HepG2 (cell line): ENCODE results near the gene ASPRV1. TPM values are rescaled to one million over a fixed set of nuclear protein-coding genes. Genes with fewer than 3 reads are reported as not detected.

ENCODE experiments used
- ETV5 ChIP-seq: IDR thresholded peaks from 2 replicates; pipeline ENCODE4 v1.6.1; 2018; ENCODE audit warnings: missing biosample characterization, missing genetic modification reagents, inconsistent platforms, borderline replicate concordance
- GFI1 ChIP-seq: sonication (generic); formaldehyde crosslinking; IDR thresholded peaks from 2 replicates; pipeline ENCODE4 v1.5.0; 2020; ENCODE audit warnings: missing genetic modification reagents, mild to moderate bottlenecking, borderline replicate concordance
- HNRNPLL ChIP-seq: fragments of 200-400 bp; formaldehyde crosslinking; IDR thresholded peaks from 2 replicates; pipeline ENCODE4 v1.6.1; 2017; ENCODE audit warnings: mild to moderate bottlenecking, low read depth, low read length; ENCODE audit not compliant: poor library complexity, severe bottlenecking
- JDP2 ChIP-seq: sonication (generic); formaldehyde crosslinking; IDR thresholded peaks from 2 replicates; pipeline ENCODE4 v1.8.1; 2022; ENCODE audit warnings: missing genetic modification reagents, borderline replicate concordance
- SKI ChIP-seq: fragments of 450-650 bp; IDR thresholded peaks from one replicate; pipeline ENCODE4 v1.6.1; 2018; ENCODE audit warnings: mild to moderate bottlenecking; ENCODE audit not compliant: partially characterized antibody
- SP5 ChIP-seq: IDR thresholded peaks from 2 replicates; pipeline ENCODE4 v1.6.1; 2016; ENCODE audit warnings: low read depth, borderline replicate concordance
- ZBTB42 ChIP-seq: sonication (generic); formaldehyde crosslinking; IDR thresholded peaks from 2 replicates; pipeline ENCODE4 v1.5.0; 2020; ENCODE audit warnings: mild to moderate bottlenecking, missing genetic modification reagents
- ZFP90 ChIP-seq: sonication (generic); formaldehyde crosslinking; IDR thresholded peaks from 2 replicates; pipeline ENCODE4 v1.8.0; 2022; ENCODE audit warnings: missing genetic modification reagents, mild to moderate bottlenecking, inconsistent platforms, borderline replicate concordance
- ZNF234 ChIP-seq: sonication (generic); formaldehyde crosslinking; conservative IDR thresholded peaks from 2 replicates; pipeline ENCODE4 v1.5.1; 2020; ENCODE audit warnings: mild to moderate bottlenecking, missing genetic modification reagents
- ZNF558 ChIP-seq: sonication (generic); formaldehyde crosslinking; IDR thresholded peaks from 2 replicates; pipeline ENCODE4 v1.9.0; 2022; ENCODE audit warnings: mild to moderate bottlenecking, missing genetic modification reagents, borderline replicate concordance
- ZNF782 ChIP-seq: sonication (generic); formaldehyde crosslinking; IDR thresholded peaks from 2 replicates; pipeline ENCODE4 v1.4.0; 2020; ENCODE audit warnings: missing genetic modification reagents, mild to moderate bottlenecking, borderline replicate concordance
- polyA plus RNA-seq, 8 experiments: library from polyadenylated mRNA; depleted of rRNA in 3 of 8; stranded (reverse) in 7 of 8; unstranded in 1 of 8; fragments of >200 nt; fragmentation: Illumina TruSeq in 4 of 8; extraction: Trizol in 4 of 8; gene quantifications; 2 replicates each; pipeline versions ENCODE4 v1.2.1 to v1.2.3, GENCODE V29; 2011 to 2016; ENCODE audit warnings: low read depth in 4 of 8, missing spikeins in 1 of 8, mixed read lengths in 1 of 8; ENCODE audit not compliant: insufficient read depth in 1 of 8
- total RNA-seq, 5 experiments: library from RNA; depleted of rRNA; stranded (reverse); fragments of >200 nt; fragmentation: Illumina TruSeq; extraction: Trizol; gene quantifications; 2 replicates each; pipeline ENCODE4 v1.2.3, GENCODE V29; 2016; ENCODE audit warnings: low read depth in 1 of 5
- TF ChIP-seq, protein P1 (sequence below), 2 experiments: fragments of 450-650 bp in 1 of 2; sonication (generic) in 1 of 2; formaldehyde crosslinking in 1 of 2; IDR thresholded peaks; 2 replicates each; pipeline versions ENCODE4 v1.6.1 to v1.8.0; 2016 to 2022; ENCODE audit warnings: antibody characterized with exemption in 1 of 2, mild to moderate bottlenecking in 1 of 2, missing genetic modification reagents in 1 of 2
- TF ChIP-seq, protein P2 (sequence below): IDR thresholded peaks from 2 replicates; pipeline ENCODE4 v1.6.1; 2016
- TF ChIP-seq, protein P3 (sequence below): sonication (generic); formaldehyde crosslinking; IDR thresholded peaks from 2 replicates; pipeline ENCODE4 v1.4.0; 2020; ENCODE audit warnings: missing genetic modification reagents, mild to moderate bottlenecking, borderline replicate concordance

Gene ASPRV1
- total and polyA plus RNA-seq, 2 of the 13 experiments (the other 11 are each of a cell fraction or from before 2014, with no cell fraction given): 0.40 to 0.48 TPM

DNA sequence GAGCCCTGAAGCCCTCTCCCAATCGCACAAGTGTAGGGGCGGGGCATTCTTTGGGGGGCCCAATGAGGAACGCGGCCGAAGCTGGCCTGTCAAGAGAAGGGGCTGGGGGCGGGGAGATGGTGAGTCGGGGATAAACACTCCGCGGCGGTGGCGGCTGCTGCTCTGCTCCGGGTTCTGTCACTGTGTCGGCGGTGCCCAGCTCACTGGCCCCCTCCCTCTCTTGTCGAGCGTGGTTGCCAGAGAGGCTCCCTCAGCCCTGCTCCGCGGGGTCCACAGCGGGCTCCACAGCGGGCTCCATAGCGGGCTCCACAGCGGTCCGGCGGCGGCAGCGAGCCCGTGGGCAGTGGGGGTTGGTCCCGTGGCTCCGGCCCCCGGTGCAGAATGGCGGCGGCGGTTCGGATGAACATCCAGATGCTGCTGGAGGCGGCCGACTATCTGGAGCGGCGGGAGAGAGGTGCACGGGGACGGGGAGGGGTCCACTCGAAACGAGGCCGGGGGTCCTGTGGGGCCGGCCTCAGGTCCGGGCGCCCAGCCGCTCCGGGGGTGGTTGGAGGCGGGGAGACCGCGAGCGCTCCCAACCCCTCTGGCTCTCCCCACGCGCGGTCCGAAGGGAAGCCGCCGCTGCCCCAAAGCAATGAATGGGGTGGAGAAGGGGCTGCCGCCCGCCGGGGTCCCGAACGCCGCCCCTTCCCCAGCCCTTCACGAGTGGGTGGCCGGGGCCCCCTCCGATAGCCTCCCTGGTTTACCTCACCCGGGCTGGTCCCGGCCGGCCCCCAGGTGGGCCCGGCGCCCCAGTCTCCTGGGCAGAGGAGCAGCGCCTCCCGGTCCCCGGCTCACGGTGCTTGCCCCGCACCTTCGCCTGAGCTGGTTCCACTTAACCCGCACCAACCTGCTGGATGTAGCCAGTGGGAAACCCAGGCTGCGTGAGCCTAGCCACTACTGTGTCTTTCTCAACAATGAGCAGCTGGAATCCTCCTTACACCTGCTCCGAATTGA lies 46.2 kb downstream of the ASPRV1 start, which contains the start of gene MXD1 (continued):
- TF ChIP-seq, protein P1, sequence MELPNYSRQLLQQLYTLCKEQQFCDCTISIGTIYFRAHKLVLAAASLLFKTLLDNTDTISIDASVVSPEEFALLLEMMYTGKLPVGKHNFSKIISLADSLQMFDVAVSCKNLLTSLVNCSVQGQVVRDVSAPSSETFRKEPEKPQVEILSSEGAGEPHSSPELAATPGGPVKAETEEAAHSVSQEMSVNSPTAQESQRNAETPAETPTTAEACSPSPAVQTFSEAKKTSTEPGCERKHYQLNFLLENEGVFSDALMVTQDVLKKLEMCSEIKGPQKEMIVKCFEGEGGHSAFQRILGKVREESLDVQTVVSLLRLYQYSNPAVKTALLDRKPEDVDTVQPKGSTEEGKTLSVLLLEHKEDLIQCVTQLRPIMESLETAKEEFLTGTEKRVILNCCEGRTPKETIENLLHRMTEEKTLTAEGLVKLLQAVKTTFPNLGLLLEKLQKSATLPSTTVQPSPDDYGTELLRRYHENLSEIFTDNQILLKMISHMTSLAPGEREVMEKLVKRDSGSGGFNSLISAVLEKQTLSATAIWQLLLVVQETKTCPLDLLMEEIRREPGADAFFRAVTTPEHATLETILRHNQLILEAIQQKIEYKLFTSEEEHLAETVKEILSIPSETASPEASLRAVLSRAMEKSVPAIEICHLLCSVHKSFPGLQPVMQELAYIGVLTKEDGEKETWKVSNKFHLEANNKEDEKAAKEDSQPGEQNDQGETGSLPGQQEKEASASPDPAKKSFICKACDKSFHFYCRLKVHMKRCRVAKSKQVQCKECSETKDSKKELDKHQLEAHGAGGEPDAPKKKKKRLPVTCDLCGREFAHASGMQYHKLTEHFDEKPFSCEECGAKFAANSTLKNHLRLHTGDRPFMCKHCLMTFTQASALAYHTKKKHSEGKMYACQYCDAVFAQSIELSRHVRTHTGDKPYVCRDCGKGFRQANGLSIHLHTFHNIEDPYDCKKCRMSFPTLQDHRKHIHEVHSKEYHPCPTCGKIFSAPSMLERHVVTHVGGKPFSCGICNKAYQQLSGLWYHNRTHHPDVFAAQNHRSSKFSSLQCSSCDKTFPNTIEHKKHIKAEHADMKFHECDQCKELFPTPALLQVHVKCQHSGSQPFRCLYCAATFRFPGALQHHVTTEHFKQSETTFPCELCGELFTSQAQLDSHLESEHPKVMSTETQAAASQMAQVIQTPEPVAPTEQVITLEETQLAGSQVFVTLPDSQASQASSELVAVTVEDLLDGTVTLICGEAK (IDR thresholded peaks at IDR 0.05): no peak
- TF ChIP-seq, protein P1 (CRISPR knock-in tag; IDR thresholded peaks at IDR 0.05): peak; percentile 30; the same call in 1 of the 2 replicates
- peak; percentile 49 for TF ChIP-seq SP5
- no peak; the same call in 1 of the 2 replicates for TF ChIP-seq ZNF782 (CRISPR knock-in tag)
- TF ChIP-seq, protein P2, sequence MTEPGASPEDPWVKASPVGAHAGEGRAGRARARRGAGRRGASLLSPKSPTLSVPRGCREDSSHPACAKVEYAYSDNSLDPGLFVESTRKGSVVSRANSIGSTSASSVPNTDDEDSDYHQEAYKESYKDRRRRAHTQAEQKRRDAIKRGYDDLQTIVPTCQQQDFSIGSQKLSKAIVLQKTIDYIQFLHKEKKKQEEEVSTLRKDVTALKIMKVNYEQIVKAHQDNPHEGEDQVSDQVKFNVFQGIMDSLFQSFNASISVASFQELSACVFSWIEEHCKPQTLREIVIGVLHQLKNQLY (CRISPR knock-in tag): no peak
- peak; percentile 17 for TF ChIP-seq SKI
- TF ChIP-seq ZNF234 (CRISPR knock-in tag): no peak; the same call in 1 of the 2 replicates
- no peak for TF ChIP-seq JDP2 (CRISPR knock-in tag)
- peak; percentile 32; the same call in 1 of the 2 replicates for TF ChIP-seq ZNF558 (CRISPR knock-in tag)
- peak; percentile 37 for TF ChIP-seq HNRNPLL
- no peak for TF ChIP-seq ETV5 (CRISPR knock-in tag)
- no peak for TF ChIP-seq ZBTB42 (CRISPR knock-in tag)
- TF ChIP-seq, protein P3, sequence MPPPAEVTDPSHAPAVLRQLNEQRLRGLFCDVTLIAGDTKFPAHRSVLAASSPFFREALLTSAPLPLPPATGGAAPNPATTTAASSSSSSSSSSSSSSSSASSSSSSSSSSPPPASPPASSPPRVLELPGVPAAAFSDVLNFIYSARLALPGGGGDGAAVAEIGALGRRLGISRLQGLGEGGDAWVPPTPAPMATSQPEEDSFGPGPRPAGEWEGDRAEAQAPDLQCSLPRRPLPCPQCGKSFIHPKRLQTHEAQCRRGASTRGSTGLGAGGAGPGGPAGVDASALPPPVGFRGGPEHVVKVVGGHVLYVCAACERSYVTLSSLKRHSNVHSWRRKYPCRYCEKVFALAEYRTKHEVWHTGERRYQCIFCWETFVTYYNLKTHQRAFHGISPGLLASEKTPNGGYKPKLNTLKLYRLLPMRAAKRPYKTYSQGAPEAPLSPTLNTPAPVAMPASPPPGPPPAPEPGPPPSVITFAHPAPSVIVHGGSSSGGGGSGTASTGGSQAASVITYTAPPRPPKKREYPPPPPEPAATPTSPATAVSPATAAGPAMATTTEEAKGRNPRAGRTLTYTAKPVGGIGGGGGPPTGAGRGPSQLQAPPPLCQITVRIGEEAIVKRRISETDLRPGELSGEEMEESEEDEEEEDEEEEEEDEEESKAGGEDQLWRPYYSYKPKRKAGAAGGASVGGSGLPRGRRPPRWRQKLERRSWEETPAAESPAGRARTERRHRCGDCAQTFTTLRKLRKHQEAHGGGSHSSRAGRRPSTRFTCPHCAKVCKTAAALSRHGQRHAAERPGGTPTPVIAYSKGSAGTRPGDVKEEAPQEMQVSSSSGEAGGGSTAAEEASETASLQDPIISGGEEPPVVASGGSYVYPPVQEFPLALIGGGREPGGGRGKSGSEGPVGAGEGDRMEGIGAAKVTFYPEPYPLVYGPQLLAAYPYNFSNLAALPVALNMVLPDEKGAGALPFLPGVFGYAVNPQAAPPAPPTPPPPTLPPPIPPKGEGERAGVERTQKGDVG (CRISPR knock-in tag): no peak
- TF ChIP-seq ZFP90: no peak
- TF ChIP-seq GFI1: no peak
